ENCODE data around the gene EFEMP2. TPM values are rescaled to one million over a fixed set of nuclear protein-coding genes. Genes with fewer than 3 reads are reported as not detected.

The EFEMP2 gene
- total and polyA plus RNA-seq, 2 experiments from 2014 or later: 7.4 to 9.4 TPM

GRCh38 chr11:65903068-65903481, 30.5 kb upstream of the EFEMP2 start (continued):
- TF ChIP-seq ZNF462 (CRISPR knock-in tag; IDR thresholded peaks at IDR 0.05) (no peak), POLR2AphosphoS5 (IDR thresholded peaks at IDR 0.05; ENCODE audit: low read depth) (no peak), EZH2 (IDR thresholded peaks at IDR 0.05; ENCODE audit: low read depth, unreplicated experiment) (no peak)

GRCh38 chr11:65900899-65901180, 28.2 kb upstream of the EFEMP2 start:
- peak overlapping the region; percentile 74; the same call in 1 of the 2 replicates for H3K4me3 ChIP-seq
- Mint-ChIP-seq H3K4me3 (peak overlapping the region; percentile 58), H3K27me3 (ENCODE audit: insufficient read depth, low read depth, poor library complexity) (peaks cover 57% of the 10 kb centered on the region), H3K9me3 (peaks cover 2% of the 10 kb centered on the region; the same call in 1 of the 3 replicates), H3K36me3 (ENCODE audit: low read depth) (no peaks in the 10 kb centered on the region), H3K27ac (no peak overlapping the region), H3K4me1 (peaks cover 7% of the 10 kb centered on the region; the same call in 2 of the 3 replicates)
- peaks cover 60% of the 10 kb centered on the region for H3K27me3 ChIP-seq (ENCODE audit: insufficient read depth)
- H3K36me3 ChIP-seq (ENCODE audit: insufficient read depth): no peaks in the 10 kb centered on the region
- peak overlapping the region; percentile 78 for H3K4me2 ChIP-seq
- H2AFZ ChIP-seq: no peak overlapping the region
- H3K9me2 ChIP-seq (ENCODE audit: insufficient read depth): no peaks in the 10 kb centered on the region
- H3K27ac ChIP-seq (ENCODE audit: low read depth): no peak overlapping the region
- H3K79me2 ChIP-seq (replicated peaks; ENCODE audit: insufficient read depth): no peaks in the 10 kb centered on the region
- no peak for DNase-seq (ENCODE audit: low spot score)
- peaks cover 8% of the 10 kb centered on the region for H3K4me1 ChIP-seq (ENCODE audit: insufficient read depth)
- peaks cover 16% of the 10 kb centered on the region for H3F3A ChIP-seq (replicated peaks; ENCODE audit: low read depth)
- H4K20me1 ChIP-seq (replicated peaks; ENCODE audit: insufficient read depth): no peaks in the 10 kb centered on the region
- no peak for ATAC-seq
- TF ChIP-seq ZNF331 (CRISPR knock-in tag; IDR thresholded peaks at IDR 0.05; ENCODE audit: low read depth): no peak
- TF ChIP-seq REST (IDR thresholded peaks at IDR 0.05; ENCODE audit: unreplicated experiment): no peak
- no peak for TF ChIP-seq ZNF114 (CRISPR knock-in tag; IDR thresholded peaks at IDR 0.05)
- no peak for TF ChIP-seq ZNF462 (CRISPR knock-in tag; IDR thresholded peaks at IDR 0.05)

Data from GM23338 (cell line).